ENCODE data around the gene HDAC4. TPM values are rescaled to one million over a fixed set of nuclear protein-coding genes. Genes with fewer than 3 reads are reported as not detected.

HDAC4 gene
- total and polyA plus RNA-seq, 12 donors, result 3.7 to 40.0 (median 25.5) TPM

GRCh38 chr2:239022437-239023260 lies 378.2 kb downstream of the HDAC4 start:
- DNase-seq, result no peak

DNA sequence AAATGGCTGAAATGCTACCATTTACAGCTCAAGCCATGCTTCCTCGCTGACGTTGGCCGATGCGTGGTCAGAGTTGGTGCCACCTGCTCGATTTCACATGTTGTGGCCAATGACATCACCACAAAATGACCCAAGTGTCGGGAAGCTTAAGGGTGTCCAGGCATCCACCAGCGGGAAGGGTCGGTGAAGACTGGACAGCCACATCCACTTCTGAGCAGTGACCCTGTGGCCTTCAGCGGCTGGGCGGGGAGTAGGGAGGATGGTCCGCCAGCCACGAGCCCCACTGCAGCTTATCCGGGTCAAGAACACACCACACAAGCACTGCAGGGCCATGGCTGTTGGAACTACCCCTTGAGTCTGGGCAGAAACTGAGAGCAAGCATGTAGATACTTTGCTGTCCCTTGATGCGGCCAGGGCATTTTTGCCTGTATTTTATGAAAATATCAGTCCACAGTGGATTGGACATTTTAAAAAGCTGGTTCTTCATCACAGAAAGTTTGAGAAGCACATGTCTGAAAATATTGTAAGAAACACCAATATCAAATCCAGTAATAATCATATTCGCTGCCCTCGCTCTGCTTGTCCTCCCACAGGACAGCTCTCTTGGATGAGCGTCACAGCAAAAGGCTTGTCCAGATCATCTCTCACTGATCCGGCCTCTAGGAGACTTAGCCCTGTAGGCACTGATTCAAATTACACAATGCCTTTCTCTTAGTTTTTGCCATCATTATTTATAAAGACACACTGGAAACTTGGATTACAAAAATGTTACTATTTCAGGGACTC lies 379.0 kb downstream of the HDAC4 start:
- WGBS, 2 donors, result 84 to 87% methylated on average over 18 of the region's 18 CpGs
- no peaks in the 10 kb centered on the region for H3K36me3 ChIP-seq
- no peaks in the 10 kb centered on the region for H3K9me3 ChIP-seq
- peaks cover 0 to 44% (median 11%) of the 10 kb centered on the region in 7 donors for H3K27me3 ChIP-seq
- no peak for DNase-seq
- intact Hi-C loops (cut with DNase I), result no loop called here
- H3K27ac ChIP-seq, result no peak overlapping the region
- no peak for ATAC-seq
- H3K4me3 ChIP-seq, result no peak overlapping the region
- H3K4me1 ChIP-seq, result peaks cover 0 to 3% (median 0%) of the 10 kb centered on the region in 9 donors
- no peak for TF ChIP-seq CTCF (IDR thresholded peaks at IDR 0.05)

More at GRCh38 chr2:239022437-239023260, 378.2 kb downstream of the HDAC4 start:
- intact Hi-C loops (cut with DNase I), result no loop called here
- Histone ChIP-seq H3K27ac (no peak overlapping the region), H3K36me3 (no peaks in the 10 kb centered on the region), H3K4me1 (peaks cover 0 to 5% (median 0%) of the 10 kb centered on the region in 9 donors), H3K4me3 (no peak overlapping the region), H3K9me3 (no peaks in the 10 kb centered on the region), H3K27me3 (peaks cover 0 to 48% (median 13%) of the 10 kb centered on the region in 7 donors)
- TF ChIP-seq CTCF (IDR thresholded peaks at IDR 0.05), result no peak
- no peak for ATAC-seq
- 85 to 89% methylated on average over 16 of the region's 16 CpGs for WGBS, 2 donors

DNA sequence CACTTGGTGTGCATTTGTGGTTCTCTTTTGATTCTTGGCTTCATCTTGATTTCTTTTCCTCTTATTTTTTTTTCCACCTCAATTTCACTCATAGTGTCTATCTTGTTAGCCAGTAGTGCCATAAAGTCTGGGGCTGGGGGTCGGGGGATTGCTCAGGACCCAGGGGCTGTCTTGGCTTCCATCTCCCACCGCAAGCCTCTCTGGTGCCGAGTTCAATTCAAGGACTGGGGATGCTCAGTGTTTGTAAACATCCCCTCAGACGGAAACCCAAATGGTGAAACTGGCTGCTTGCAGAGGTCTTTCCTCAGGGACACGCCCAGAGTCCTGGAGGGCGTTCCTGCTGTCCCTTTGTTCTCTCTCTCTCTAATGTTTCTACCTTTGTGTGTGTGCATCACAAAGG lies 379.6 kb downstream of the HDAC4 start:
- peaks cover 0 to 44% (median 10%) of the 10 kb centered on the region in 7 donors for H3K27me3 ChIP-seq
- no peak for ATAC-seq
- no peak overlapping the region for H3K27ac ChIP-seq
- no peak for DNase-seq
- 77 to 85% methylated on average over 6 of the region's 6 CpGs for WGBS, 2 donors
- H3K4me1 ChIP-seq, result no peaks in the 10 kb centered on the region
- no peak overlapping the region for H3K4me3 ChIP-seq
- H3K9me3 ChIP-seq, result no peaks in the 10 kb centered on the region
- H3K36me3 ChIP-seq, result no peaks in the 10 kb centered on the region
- intact Hi-C loops (cut with DNase I), result no loop called here
- no peak for TF ChIP-seq CTCF (IDR thresholded peaks at IDR 0.05)

GRCh38 chr2:239020541-239021041 lies 380.2 kb downstream of the HDAC4 start:
- intact Hi-C loops (cut with DNase I), result no loop called here
- Histone ChIP-seq H3K4me1 (no peaks in the 10 kb centered on the region), H3K9me3 (no peaks in the 10 kb centered on the region), H3K27ac (no peak overlapping the region), H3K36me3 (no peaks in the 10 kb centered on the region), H3K27me3 (peaks cover 0 to 41% (median 10%) of the 10 kb centered on the region in 7 donors), H3K4me3 (no peak overlapping the region)
- TF ChIP-seq CTCF (IDR thresholded peaks at IDR 0.05), result no peak
- no peak for ATAC-seq
- WGBS, 2 donors, result 79 to 84% methylated on average over 17 of the region's 17 CpGs
- DNase-seq, result no peak
